Hepatocyte (in vitro differentiated cells): Measurements from ENCODE around the gene IP6K1. TPM values are rescaled to one million over a fixed set of nuclear protein-coding genes. Genes with fewer than 3 reads are reported as not detected.
A peak's percentile ranks its signal among the peaks of the same experiment; 100 is the strongest.
"Not testable (repeated sequence)": the region's sequence is repeated elsewhere in the genome, so short reads cannot be mapped to it uniquely, and the experiment has no call there.

Source experiments
- DNase-seq: peaks from one replicate; pipeline ENCODE4 v3.0.0-alpha.2; 2016; ENCODE audit warnings: low spot score
- H2AFZ ChIP-seq: fragments of 200-600 bp; sonication (generic); 2 replicates; pipeline ENCODE4 v1.6.0; 2016; ENCODE audit warnings: antibody characterized with exemption, mild to moderate bottlenecking
- H3K27ac ChIP-seq: fragments of 200-600 bp; sonication (generic); 2 replicates; pipeline ENCODE4 v1.5.1; 2016; ENCODE audit warnings: mild to moderate bottlenecking
- H3K27me3 ChIP-seq: fragments of 200-600 bp; sonication (generic); 2 replicates; pipeline ENCODE4 v1.6.1; 2016
- H3K36me3 ChIP-seq: fragments of 200-600 bp; sonication (generic); replicated peaks from 2 replicates; pipeline ENCODE4 v1.5.1; 2016; ENCODE audit warnings: low read depth; ENCODE audit not compliant: insufficient read depth
- H3K4me1 ChIP-seq: fragments of 200-600 bp; sonication (generic); 2 replicates; pipeline ENCODE4 v1.5.1; 2016; ENCODE audit warnings: mild to moderate bottlenecking, moderate library complexity; ENCODE audit not compliant: insufficient read depth
- H3K4me2 ChIP-seq: fragments of 200-600 bp; sonication (generic); 2 replicates; pipeline ENCODE4 v1.6.0; 2016
- H3K4me3 ChIP-seq: fragments of 200-600 bp; sonication (generic); 2 replicates; pipeline ENCODE4 v1.5.1; 2016; ENCODE audit warnings: mild to moderate bottlenecking
- H3K79me2 ChIP-seq: fragments of 200-600 bp; sonication (generic); 2 replicates; pipeline ENCODE4 v1.6.0; 2017; ENCODE audit warnings: mild to moderate bottlenecking
- H3K9me2 ChIP-seq: fragments of 200-600 bp; sonication (generic); replicated peaks from 2 replicates; pipeline ENCODE4 v1.6.0; 2017; ENCODE audit warnings: mild to moderate bottlenecking; ENCODE audit not compliant: insufficient read depth
- H3K9me3 ChIP-seq: fragments of 200-600 bp; sonication (generic); 2 replicates; pipeline ENCODE4 v1.5.1; 2016; ENCODE audit warnings: low read depth, mild to moderate bottlenecking
- H4K20me1 ChIP-seq: fragments of 200-600 bp; sonication (generic); 2 replicates; pipeline ENCODE4 v1.6.0; 2016; ENCODE audit warnings: mild to moderate bottlenecking; ENCODE audit not compliant: insufficient read depth, poor library complexity, severe bottlenecking
- CTCF ChIP-seq: fragments of 200-600 bp; sonication (generic); IDR thresholded peaks from 2 replicates; pipeline ENCODE4 v1.5.1; 2016; ENCODE audit warnings: antibody characterized with exemption, mild to moderate bottlenecking; ENCODE audit not compliant: poor library complexity
- EZH2 ChIP-seq: fragments of 200-600 bp; sonication (generic); IDR thresholded peaks from 2 replicates; pipeline ENCODE4 v1.6.1; 2016; ENCODE audit warnings: antibody characterized with exemption, mild to moderate bottlenecking, borderline replicate concordance
- EZH2phosphoT487 ChIP-seq: fragments of 200-600 bp; sonication (generic); IDR thresholded peaks from one replicate; pipeline ENCODE4 v1.6.1; 2018; ENCODE audit warnings: antibody characterized with exemption, mild to moderate bottlenecking, low read depth, moderate library complexity; ENCODE audit not compliant: unreplicated experiment, severe bottlenecking
- WGBS: methylation state at CpG from one replicate; pipeline ENCODE4 v1.1.6; 2016; ENCODE audit warnings: low lambda C conversion rate; ENCODE audit errors: missing lambda C conversion rate; 5-methylcytosine and 5-hydroxymethylcytosine counted together
- polyA plus RNA-seq: library from polyadenylated mRNA; unstranded; fragments of >200 nt; fragmentation: Nextera tagmentation; extraction: Ambion mirVana; gene quantifications from 2 replicates; pipeline ENCODE4 v1.2.1, GENCODE V29; 2016
- total RNA-seq: library from RNA; depleted of rRNA; stranded (reverse); fragments of >200 nt; gene quantifications from 2 replicates; pipeline ENCODE4 v1.2.3, GENCODE V29; 2014

The IP6K1 gene
- total and polyA plus RNA-seq, 2 experiments from 2014 or later: 21.6 to 32.6 TPM

- Histone ChIP-seq H3K27ac (no peak overlapping the region), H3K27me3 (no peaks in the 10 kb centered on the region), H3K9me2 (no peaks in the 10 kb centered on the region), H3K4me3 (no peak overlapping the region), H4K20me1 (peaks cover 22% of the 10 kb centered on the region), H3K36me3 (no peaks in the 10 kb centered on the region), H3K79me2 (peaks cover 97% of the 10 kb centered on the region), H3K4me1 (peaks cover 18% of the 10 kb centered on the region), H2AFZ (no peak overlapping the region), H3K4me2 (peak overlapping the region; percentile 39), H3K9me3 (no peaks in the 10 kb centered on the region)
- whole genome bisulfite sequencing: 60% methylated on average over 4 of the region's 4 CpGs
- DNase-seq: no peak
- TF ChIP-seq CTCF: no peak
- no peak for TF ChIP-seq EZH2
- no peak for TF ChIP-seq EZH2phosphoT487
Measured at GRCh38 chr3:49780080-49780974, 6.0 kb downstream of the IP6K1 start.

- Histone ChIP-seq H3K27ac (no peak overlapping the region), H3K9me3 (no peaks in the 10 kb centered on the region), H3K79me2 (peaks cover 97% of the 10 kb centered on the region), H3K9me2 (no peaks in the 10 kb centered on the region), H3K4me1 (peaks cover 13% of the 10 kb centered on the region), H3K4me3 (no peak overlapping the region), H3K4me2 (peak overlapping the region; percentile 39), H3K27me3 (no peaks in the 10 kb centered on the region), H2AFZ (no peak overlapping the region), H3K36me3 (no peaks in the 10 kb centered on the region), H4K20me1 (peaks cover 22% of the 10 kb centered on the region)
- no peak for TF ChIP-seq EZH2phosphoT487
- TF ChIP-seq EZH2: no peak
- no peak for TF ChIP-seq CTCF
- WGBS: 95% methylated on average over 5 of the region's 5 CpGs
- no peak for DNase-seq
Measured at GRCh38 chr3:49779358-49780079, 6.8 kb downstream of the IP6K1 start.

GRCh38 chr3:49776101-49776500 lies 10.2 kb downstream of the IP6K1 start:
- not testable (repeated sequence) for H3K36me3 ChIP-seq, H2AFZ ChIP-seq, H3K4me1 ChIP-seq, H3K4me2 ChIP-seq, H3K9me3 ChIP-seq, H3K4me3 ChIP-seq, H3K9me2 ChIP-seq, H3K27ac ChIP-seq, H3K27me3 ChIP-seq, DNase-seq
- H3K79me2 ChIP-seq: peaks cover 96% of the 10 kb centered on the region
- H4K20me1 ChIP-seq: peaks cover 40% of the 10 kb centered on the region
- WGBS: 93% methylated on average over 8 of the region's 8 CpGs

- no peak overlapping the region for H3K27ac ChIP-seq
- no peaks in the 10 kb centered on the region for H3K9me3 ChIP-seq
- 57% methylated on average over 3 of the region's 3 CpGs for WGBS
- no peaks in the 10 kb centered on the region for H3K9me2 ChIP-seq
- no peak overlapping the region for H3K4me3 ChIP-seq
- no peaks in the 10 kb centered on the region for H3K36me3 ChIP-seq
- H3K27me3 ChIP-seq: no peaks in the 10 kb centered on the region
- H3K4me1 ChIP-seq: peaks cover 2% of the 10 kb centered on the region
- no peak for TF ChIP-seq EZH2
- TF ChIP-seq CTCF: no peak
- TF ChIP-seq EZH2phosphoT487: no peak
- no peak for DNase-seq
- H2AFZ ChIP-seq: no peak overlapping the region
- H3K4me2 ChIP-seq: no peak overlapping the region
- H4K20me1 ChIP-seq: peaks cover 42% of the 10 kb centered on the region
- peaks cover 97% of the 10 kb centered on the region for H3K79me2 ChIP-seq
Measured at GRCh38 chr3:49775538-49775937, 10.8 kb downstream of the IP6K1 start.
